Tibial artery (tissue), 4 donors: ENCODE results near the gene SUN2.

Source experiments
- DNase-seq, 2 donors: peaks; one replicate each; pipeline ENCODE4 v3.0.0-alpha.2; 2019
- H3K27ac ChIP-seq, 2 donors: fragments of 200-600 bp; sonication (generic) in 1 of 2; 1 replicate in 1 of 2; 2 replicates in 1 of 2; pipeline ENCODE4 v1.5.1; 2018 to 2019; ENCODE audit warnings: mild to moderate bottlenecking in 1 of 2
- H3K27me3 ChIP-seq, 2 donors: fragments of 200-600 bp; sonication (generic) in 1 of 2; one replicate each; pipeline versions ENCODE4 v1.5.1 to v1.6.0; 2016 to 2019
- H3K36me3 ChIP-seq, 3 donors: fragments of 200-600 bp; sonication (generic) in 2 of 3; one replicate each; pipeline ENCODE4 v1.5.1; 2016 to 2019; ENCODE audit warnings: mild to moderate bottlenecking in 2 of 3
- H3K4me1 ChIP-seq, 4 donors: fragments of 200-600 bp; sonication (generic) in 2 of 4; 1 replicate in 3 of 4; 2 replicates in 1 of 4; pipeline ENCODE4 v1.5.1; 2016 to 2019
- H3K4me3 ChIP-seq, 2 donors: fragments of 200-600 bp; sonication (generic) in 1 of 2; 1 replicate in 1 of 2; 2 replicates in 1 of 2; pipeline ENCODE4 v1.5.1; 2018 to 2019; ENCODE audit warnings: mild to moderate bottlenecking in 2 of 2
- H3K9me3 ChIP-seq, 3 donors: fragments of 200-600 bp; sonication (generic) in 1 of 3; one replicate each; pipeline ENCODE4 v1.5.1; 2016 to 2019
- intact Hi-C: fragments of 100-400 bp; cut with DNase I; formaldehyde crosslinking; loops from one replicate; pipeline ENCODE4 v1.15.0; 2023; ENCODE audit warnings: low total_unique reads
- TF ChIP-seq, protein P1 (sequence below), 2 experiments: fragments of 200-600 bp in 1 of 2; fragments of 450-650 bp in 1 of 2; IDR thresholded peaks; one replicate each; pipeline ENCODE4 v1.5.1; 2017 to 2019; ENCODE audit warnings: antibody characterized with exemption in 2 of 2, mild to moderate bottlenecking in 1 of 2, moderate library complexity in 1 of 2

Gene SUN2

DNA sequence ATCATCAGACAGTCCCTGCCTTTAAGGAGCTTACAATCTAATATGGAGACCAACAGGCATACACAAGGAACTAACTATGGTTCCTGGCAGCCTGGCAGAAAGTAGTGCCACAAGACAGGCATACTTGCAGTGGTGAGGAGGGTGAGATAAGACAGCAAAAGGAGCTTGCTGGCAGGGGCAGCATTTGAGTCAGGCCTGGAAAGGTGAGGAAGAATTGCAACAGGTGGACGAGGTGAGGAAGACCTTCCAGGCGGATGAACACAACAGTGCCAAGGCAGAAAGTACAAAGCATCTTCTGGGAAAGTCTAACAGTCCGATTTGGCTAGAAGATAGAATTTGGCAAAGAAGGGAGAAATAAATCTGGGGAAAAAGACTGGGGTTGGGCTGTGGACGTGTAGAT, 33.8 kb upstream of the SUN2 start:
- Histone ChIP-seq H3K27ac (peak overlapping the region; percentile 76 to 79), H3K4me1 (peaks cover 0 to 51% (median 23%) of the 10 kb centered on the region in 4 donors), H3K36me3 (peaks cover 0 to 22% (median 8%) of the 10 kb centered on the region in 3 donors), H3K9me3 (no peaks in the 10 kb centered on the region), H3K4me3 (no peak overlapping the region), H3K27me3 (no peaks in the 10 kb centered on the region)
- TF ChIP-seq, protein P1, sequence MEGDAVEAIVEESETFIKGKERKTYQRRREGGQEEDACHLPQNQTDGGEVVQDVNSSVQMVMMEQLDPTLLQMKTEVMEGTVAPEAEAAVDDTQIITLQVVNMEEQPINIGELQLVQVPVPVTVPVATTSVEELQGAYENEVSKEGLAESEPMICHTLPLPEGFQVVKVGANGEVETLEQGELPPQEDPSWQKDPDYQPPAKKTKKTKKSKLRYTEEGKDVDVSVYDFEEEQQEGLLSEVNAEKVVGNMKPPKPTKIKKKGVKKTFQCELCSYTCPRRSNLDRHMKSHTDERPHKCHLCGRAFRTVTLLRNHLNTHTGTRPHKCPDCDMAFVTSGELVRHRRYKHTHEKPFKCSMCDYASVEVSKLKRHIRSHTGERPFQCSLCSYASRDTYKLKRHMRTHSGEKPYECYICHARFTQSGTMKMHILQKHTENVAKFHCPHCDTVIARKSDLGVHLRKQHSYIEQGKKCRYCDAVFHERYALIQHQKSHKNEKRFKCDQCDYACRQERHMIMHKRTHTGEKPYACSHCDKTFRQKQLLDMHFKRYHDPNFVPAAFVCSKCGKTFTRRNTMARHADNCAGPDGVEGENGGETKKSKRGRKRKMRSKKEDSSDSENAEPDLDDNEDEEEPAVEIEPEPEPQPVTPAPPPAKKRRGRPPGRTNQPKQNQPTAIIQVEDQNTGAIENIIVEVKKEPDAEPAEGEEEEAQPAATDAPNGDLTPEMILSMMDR (IDR thresholded peaks at IDR 0.05) = no peak
- intact Hi-C loops = loop anchor here (10.0 kb wide), 1 partner anchor 55 kb away; the partner anchor contains the start of gene NPTXR
- no peak for DNase-seq

DNA sequence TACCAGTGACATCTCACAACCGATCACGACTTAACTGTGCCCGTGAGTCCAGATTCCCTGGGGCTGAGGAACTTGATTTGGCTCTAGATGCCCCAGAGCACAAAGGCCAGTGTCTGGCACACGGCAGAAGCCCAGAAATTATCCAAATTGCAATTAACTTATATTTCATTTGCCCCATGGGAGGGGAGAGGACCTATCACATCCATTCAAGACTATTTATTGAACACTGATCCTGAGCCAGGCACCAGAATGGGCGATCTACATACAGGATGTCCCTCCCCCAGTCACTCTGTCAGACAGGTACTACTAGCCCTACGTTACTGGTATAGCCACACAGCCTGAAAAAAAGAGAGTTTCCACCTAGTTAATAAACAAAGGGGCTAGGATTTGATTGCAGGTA, 33.0 kb upstream of the SUN2 start:
- Histone ChIP-seq H3K4me3 (no peak overlapping the region), H3K36me3 (peaks cover 0 to 22% (median 8%) of the 10 kb centered on the region in 3 donors), H3K4me1 (peaks cover 0 to 51% (median 22%) of the 10 kb centered on the region in 4 donors), H3K27me3 (no peaks in the 10 kb centered on the region), H3K9me3 (no peaks in the 10 kb centered on the region), H3K27ac (peak overlapping the region; percentile 76 to 79)
- no peak for DNase-seq
- TF ChIP-seq, protein P1 (IDR thresholded peaks at IDR 0.05) = no peak
- intact Hi-C loops = no loop called here

DNA sequence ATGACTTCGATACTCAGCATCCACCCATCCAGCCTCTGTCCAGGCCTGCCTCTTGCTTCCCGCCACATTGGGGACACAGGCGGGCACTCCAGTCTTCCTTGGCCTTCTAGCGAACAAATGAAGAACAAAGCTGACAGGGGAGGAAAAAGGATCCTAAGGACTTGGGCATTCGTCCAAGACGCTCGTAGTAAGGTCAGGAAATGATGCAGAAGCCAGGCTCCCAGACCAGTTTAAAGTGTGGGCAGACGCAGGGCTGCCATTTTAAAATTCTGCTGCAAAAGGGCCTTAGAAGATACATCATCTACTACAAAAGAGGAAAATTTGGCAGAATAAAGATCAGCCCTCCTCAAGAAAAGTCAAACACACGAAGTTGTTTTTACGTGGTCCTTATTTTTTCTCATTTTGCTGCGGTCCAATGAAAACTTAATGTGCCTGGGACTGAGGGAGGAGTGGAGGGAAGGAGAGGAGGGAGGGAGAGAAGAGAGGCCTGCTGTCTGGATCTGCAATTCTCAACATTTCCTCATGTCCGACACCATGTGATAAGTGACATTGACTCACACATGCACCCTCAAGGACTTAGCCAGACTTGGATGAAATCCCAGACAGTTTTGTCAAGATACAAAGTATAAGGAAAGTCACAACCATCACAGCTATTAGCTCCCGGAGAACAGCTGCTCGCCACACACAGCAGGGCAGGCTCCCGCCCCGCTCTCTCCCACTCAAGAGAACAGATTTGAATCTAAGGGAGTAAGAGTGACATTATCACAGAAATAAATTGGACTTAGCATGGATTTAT, 32.4 kb upstream of the SUN2 start:
- Histone ChIP-seq H3K4me3 (no peak overlapping the region), H3K36me3 (peaks cover 0 to 22% (median 8%) of the 10 kb centered on the region in 3 donors), H3K27me3 (no peaks in the 10 kb centered on the region), H3K27ac (peak overlapping the region; percentile 76 to 79), H3K4me1 (peaks cover 0 to 48% (median 20%) of the 10 kb centered on the region in 4 donors), H3K9me3 (no peaks in the 10 kb centered on the region)
- intact Hi-C loops = no loop called here
- DNase-seq = peak; percentile 64 to 78
- TF ChIP-seq, protein P1 (IDR thresholded peaks at IDR 0.05) = no peak

DNA sequence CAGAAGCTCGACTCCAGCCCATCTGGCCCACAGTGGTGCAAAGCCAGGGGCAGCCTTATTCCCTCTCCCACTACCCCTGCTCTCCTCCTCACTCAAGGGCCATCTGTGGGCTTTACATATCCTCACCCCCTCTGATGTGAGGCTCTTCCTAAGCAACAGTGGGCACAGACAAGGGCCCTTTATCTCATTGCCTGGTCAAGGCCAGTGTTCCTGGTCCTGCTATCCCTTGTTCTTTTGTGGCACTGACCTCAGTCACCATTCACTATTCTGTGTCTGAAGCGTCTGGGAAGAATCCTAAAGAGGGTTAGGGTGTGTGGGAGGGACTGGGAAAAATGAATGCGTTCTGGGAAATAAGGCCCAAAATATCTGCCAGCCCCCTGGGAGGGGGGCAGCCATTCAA, 30.8 kb upstream of the SUN2 start:
- peak overlapping the region; percentile 54 to 66 for H3K27ac ChIP-seq

DNA sequence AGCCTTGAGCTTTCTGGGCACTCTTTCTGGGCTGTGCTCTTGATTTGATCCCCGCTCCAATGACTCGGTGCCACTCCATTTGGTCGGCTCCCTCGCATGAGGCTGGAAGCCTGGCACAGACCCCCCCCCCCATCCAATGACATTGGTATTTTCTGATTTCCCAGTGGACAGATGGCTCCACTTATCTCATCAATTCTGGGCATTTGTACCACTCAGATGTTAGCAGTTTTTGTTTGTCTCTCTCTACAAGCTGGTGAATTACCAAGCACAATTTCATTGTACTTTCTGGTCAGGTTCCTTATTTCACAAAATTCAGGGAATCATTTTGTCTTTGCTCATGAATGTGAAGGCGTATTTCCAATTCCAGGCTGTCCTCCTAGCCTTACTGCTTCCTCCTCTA, 29.1 kb upstream of the SUN2 start:
- no peaks in the 10 kb centered on the region for H3K27me3 ChIP-seq
- no peak for DNase-seq
- intact Hi-C loops = no loop called here
- TF ChIP-seq, protein P1 (IDR thresholded peaks at IDR 0.05) = no peak
- no peak overlapping the region for H3K4me3 ChIP-seq
- H3K9me3 ChIP-seq = no peaks in the 10 kb centered on the region
- H3K27ac ChIP-seq = no peak overlapping the region
- H3K4me1 ChIP-seq = peaks cover 0 to 50% (median 18%) of the 10 kb centered on the region in 4 donors
- H3K36me3 ChIP-seq = peaks cover under 1 to 25% (median 18%) of the 10 kb centered on the region in 3 donors

More for the DNA sequence above, 30.8 kb upstream of the SUN2 start:
- Histone ChIP-seq H3K9me3 (no peaks in the 10 kb centered on the region), H3K36me3 (peaks cover 0 to 22% (median 8%) of the 10 kb centered on the region in 3 donors), H3K4me1 (peaks cover 0 to 50% (median 18%) of the 10 kb centered on the region in 4 donors), H3K27me3 (no peaks in the 10 kb centered on the region), H3K4me3 (no peak overlapping the region)
- intact Hi-C loops = no loop called here
- TF ChIP-seq, protein P1 (IDR thresholded peaks at IDR 0.05) = no peak
- no peak for DNase-seq
